ENCODE data around the gene PRIM1.

PRIM1 gene

DNA sequence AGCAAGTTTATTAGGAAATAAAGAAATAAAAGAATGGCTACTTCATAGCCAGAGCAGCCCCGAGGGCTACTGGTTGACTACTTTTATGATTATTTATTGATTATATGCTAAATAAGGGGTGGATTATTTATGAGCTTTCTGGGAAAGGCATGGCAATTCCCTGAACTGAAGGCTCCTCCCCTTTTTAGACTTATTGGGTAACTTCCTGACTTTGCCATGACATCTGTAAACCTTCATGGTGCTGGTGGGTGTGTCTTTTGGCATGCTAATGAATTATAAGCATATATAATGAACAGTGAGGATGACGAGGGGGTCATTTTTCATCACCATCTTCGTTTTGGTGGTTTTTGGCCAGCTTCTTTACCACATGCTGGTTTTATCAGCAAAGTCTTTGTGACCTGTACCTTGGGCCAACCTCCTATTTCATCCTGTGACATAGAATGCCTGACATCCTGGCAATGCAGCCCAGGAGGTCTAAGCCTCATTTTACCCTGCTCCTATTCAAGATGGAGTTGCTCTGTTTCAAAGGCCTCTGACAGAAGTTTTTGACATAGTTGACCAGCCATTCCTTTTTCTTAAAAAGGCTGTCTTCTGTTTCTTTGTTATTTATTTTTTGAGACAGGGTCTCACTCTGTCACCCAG, 53.0 kb downstream of the PRIM1 start:
- Histone ChIP-seq H3K4me3 (ENCODE audit: low read depth, low read length) (no peak overlapping the region), H3K9me3 (no peaks in the 10 kb centered on the region), H3K4me1 (peaks cover 11% of the 10 kb centered on the region), H3K36me3 (no peaks in the 10 kb centered on the region), H3K27me3 (no peaks in the 10 kb centered on the region)
- no peak for TF ChIP-seq CTCF (IDR thresholded peaks at IDR 0.05; ENCODE audit: low read depth, low read length)
- no peak for DNase-seq

DNA sequence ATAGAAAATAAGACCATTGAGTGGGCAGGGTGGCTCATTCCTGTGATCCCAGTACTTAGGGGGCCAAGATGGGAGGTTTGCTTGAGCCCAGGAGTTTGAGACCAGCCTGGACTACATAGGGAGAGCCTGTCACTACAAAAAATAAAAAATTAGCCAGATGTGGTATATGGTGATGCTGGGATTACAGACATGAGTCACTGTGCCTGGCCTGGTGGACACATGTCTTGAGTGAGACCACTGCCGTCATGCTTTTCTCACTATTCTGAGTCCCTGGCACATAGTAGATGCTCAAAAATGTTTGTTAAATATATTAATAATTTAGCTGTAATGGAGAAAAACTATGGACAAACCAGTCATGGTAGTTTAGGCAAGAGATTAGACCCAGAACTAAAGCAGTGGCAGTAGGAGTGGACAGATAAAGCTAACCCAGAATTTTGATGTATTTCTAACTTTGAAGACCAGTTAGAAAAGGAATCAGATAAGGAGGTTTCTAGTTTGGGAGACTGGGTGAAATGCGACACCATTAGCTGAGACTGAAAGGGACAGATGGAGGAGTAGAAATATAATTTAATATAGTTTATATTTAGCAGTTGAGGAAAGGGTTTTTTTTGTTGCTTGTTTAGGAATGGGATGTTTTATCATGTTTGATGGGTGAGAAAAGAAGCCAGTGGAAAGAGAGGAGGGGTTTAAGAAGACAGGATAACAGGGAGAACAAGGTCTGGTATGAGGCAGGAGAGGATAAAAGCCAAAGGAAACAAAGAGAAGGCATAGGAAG, 56.6 kb downstream of the PRIM1 start:
- no peaks in the 10 kb centered on the region for H3K9me3 ChIP-seq
- no peak for DNase-seq
- TF ChIP-seq CTCF (IDR thresholded peaks at IDR 0.05; ENCODE audit: low read depth, low read length): no peak

DNA sequence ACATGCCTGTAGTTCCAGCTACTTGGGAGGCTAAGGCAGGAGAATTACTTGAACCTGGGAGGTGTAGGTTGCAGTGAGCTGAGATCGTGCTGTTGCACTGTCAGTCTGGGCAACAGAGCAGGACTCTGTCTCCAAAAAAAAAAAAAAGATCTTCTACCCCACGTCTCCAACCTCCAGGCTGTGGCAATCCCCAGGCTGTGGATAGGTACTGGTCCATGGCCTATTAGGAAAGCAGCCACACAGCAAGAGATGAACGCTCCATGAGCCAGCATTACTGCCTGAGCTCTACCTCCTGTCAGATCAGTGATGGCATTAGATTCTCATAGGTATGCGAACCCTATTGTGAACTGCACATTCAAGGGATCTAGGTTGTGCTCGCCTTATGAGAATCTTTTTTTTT, 58.0 kb downstream of the PRIM1 start:
- Histone ChIP-seq H3K27me3 (no peaks in the 10 kb centered on the region), H3K9me3 (no peaks in the 10 kb centered on the region), H3K4me3 (ENCODE audit: low read depth, low read length) (no peak overlapping the region), H3K36me3 (no peaks in the 10 kb centered on the region), H3K4me1 (peaks cover 11% of the 10 kb centered on the region)
- no peak for DNase-seq
- TF ChIP-seq CTCF (IDR thresholded peaks at IDR 0.05; ENCODE audit: low read depth, low read length): no peak

More for the DNA sequence above, 56.6 kb downstream of the PRIM1 start:
- peaks cover 11% of the 10 kb centered on the region for H3K4me1 ChIP-seq
- no peaks in the 10 kb centered on the region for H3K36me3 ChIP-seq
- H3K27me3 ChIP-seq: no peaks in the 10 kb centered on the region
- H3K4me3 ChIP-seq (ENCODE audit: low read depth, low read length): no peak overlapping the region

DNA sequence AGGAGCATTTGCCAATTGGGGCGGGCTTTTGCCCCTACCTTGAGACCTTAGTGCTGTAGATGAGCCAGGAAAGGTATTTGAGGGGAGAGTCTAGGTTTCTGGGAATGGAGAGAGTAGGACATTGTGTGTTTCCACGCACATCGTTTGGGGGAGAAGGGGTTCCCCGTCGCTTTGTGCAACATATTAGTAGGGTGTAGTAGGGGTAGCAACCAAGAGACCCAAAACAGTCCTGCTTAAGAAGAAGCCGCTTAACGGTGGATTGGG, 63.3 kb downstream of the PRIM1 start:
- DNase-seq: no peak
- H3K4me3 ChIP-seq (ENCODE audit: low read depth, low read length): peak overlapping the region; percentile 53
- no peaks in the 10 kb centered on the region for H3K27me3 ChIP-seq
- H3K36me3 ChIP-seq: peaks cover 20% of the 10 kb centered on the region
- TF ChIP-seq CTCF (IDR thresholded peaks at IDR 0.05; ENCODE audit: low read depth, low read length): no peak
- no peaks in the 10 kb centered on the region for H3K9me3 ChIP-seq
- no peaks in the 10 kb centered on the region; the same call in 1 of the 2 replicates for H3K4me1 ChIP-seq

DNA sequence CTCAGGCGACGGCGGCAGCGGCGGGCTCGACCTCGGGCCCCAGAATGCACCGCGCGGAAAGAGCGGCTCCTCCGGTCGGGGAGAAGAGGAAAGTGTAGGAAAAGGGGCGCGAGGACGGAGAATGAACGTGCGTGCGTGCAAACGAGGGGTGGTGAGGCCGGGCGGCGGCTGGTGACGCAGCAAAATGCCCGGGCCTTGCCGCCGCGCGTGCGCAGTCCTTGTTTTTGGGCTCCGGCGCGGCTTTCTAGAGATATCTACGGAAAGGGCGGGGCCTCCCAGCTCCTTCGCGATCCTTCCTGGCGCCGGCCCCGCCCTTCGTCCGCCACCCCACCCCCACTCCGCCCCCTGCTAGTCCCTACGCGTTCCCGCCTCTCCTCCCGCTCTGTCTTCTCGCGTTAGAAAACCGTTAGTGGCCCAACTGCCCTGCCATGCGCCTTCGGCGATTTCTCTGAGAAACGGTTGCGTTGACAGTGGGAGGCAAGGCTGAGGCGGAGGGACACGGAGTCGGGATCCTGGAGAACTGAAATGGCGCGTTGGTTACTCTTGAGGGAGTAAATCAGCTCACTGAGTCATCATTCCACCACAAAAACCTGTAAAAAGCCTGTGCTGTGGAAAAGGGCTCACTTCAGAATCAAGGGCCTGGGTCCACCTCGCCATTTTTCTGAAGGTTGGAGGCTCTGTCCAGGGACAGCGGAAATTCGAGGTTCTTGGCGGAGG, 63.8 kb downstream of the PRIM1 start, which contains the start of gene PTGES3:
Gene PTGES3, minus strand, starts transcription at position 156 of the 717 bp plus-strand sequence. CDS start 285 bp downstream, outside the sequence.
- H3K27me3 ChIP-seq: no peaks in the 10 kb centered on the region
- no peak for TF ChIP-seq CTCF (IDR thresholded peaks at IDR 0.05; ENCODE audit: low read depth, low read length)
- H3K4me3 ChIP-seq (ENCODE audit: low read depth, low read length): peak within 1 kb of the TSS; percentile 100
- peaks cover 20% of the 10 kb centered on the region for H3K36me3 ChIP-seq
- no peaks in the 10 kb centered on the region for H3K9me3 ChIP-seq
- H3K4me1 ChIP-seq: no peaks in the 10 kb centered on the region; the same call in 1 of the 2 replicates
- peak; percentile 98 for DNase-seq

Measured in BE2C (cell line).